ENCODE results near the gene CARTPT. TPM values are rescaled to one million over a fixed set of nuclear protein-coding genes. Genes with fewer than 3 reads are reported as not detected.

The CARTPT gene
- total RNA-seq (2013), result not detected
- polyA plus RNA-seq (not detected), polyA minus RNA-seq (not detected in 2 replicates), total RNA-seq (0 to 0.15 (median 0) reads per million in 11 experiments)

DNA sequence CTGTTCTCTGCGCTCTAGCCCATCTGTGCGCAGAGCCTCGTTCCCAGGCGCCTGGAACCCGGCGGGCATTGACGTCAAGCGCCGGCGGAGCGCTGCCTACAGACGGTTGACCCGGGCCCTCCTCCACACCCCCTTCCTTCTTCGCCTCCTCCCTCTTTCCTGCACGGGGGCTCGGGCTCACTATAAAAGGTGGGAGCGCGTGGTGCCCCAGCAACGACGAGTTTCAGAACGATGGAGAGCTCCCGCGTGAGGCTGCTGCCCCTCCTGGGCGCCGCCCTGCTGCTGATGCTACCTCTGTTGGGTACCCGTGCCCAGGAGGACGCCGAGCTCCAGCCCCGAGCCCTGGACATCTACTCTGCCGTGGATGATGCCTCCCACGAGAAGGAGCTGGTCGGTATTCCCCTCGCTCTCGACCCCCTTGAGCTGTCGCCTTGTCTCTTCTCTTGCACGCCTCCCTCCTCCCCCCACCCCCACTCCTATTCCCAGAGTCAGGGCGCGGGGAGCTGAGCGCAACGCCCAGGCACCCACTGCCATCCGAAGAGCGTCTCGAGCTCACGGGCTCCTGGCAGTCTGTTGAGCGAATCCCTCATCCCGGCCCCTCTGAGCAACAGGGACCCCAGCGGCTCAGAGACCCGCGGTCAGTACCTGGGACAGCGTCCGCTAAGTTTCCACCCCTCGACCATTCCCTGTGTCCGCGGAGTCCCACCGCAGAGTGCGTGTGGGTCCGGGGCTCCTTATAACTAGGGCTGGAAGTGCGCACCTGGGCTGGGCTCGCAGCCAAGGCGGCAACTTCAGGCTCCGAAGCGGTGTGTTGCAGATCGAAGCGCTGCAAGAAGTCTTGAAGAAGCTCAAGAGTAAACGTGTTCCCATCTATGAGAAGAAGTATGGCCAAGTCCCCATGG is at the start of gene CARTPT:
TSS of gene CARTPT (plus strand) at position 213 of the 902 bp plus-strand sequence. CDS start at position 232, 19 bp downstream.
- no peaks in the 10 kb centered on the region for H4K20me1 ChIP-seq (ENCODE audit: insufficient read depth, low read length)

DNA sequence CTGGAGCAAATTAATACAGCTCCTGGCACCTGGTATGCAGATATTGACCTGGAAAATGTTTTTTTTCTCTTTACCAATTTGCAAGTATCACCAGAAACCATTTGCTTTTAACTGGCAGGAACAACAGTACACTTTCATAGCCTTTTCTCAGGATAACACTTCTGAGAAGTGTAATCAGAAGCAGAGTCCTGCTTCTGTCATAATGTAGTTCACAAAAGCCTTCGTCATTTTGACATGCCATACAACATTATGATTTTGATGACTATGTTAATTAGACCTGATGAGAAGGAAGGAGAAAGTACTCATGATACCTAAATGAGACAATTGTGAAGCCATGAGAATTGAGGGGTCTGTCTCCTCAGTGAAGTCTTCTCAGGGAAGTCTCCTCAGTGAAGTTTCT is 41.1 kb upstream of the CARTPT start:
- no peak overlapping the region for H3K27ac ChIP-seq (ENCODE audit: low read depth in 1 of 2, low read length in 2 of 2)
- H3K4me3 ChIP-seq (replicated peaks in 1 of 3; ENCODE audit: low read depth in 2 of 3, low read length in 3 of 3), result no peak overlapping the region
- Mint-ChIP-seq H3K4me3 (no peak overlapping the region), H3K27ac (no peak overlapping the region), H3K9me3 (peaks cover 4 to 13% (median 8%) of the 10 kb centered on the region in 7 donors), H3K36me3 (no peaks in the 10 kb centered on the region), H3K4me1 (no peaks in the 10 kb centered on the region), H3K27me3 (ENCODE audit: low read depth in 3 of 3) (peaks cover 3 to 7% (median 3%) of the 10 kb centered on the region in 3 donors)
- no peak overlapping the region for H3K9ac ChIP-seq (ENCODE audit: insufficient read depth, low read length, poor library complexity, severe bottlenecking)
- H3K9me3 ChIP-seq (replicated peaks in 1 of 2; ENCODE audit: control insufficient read depth in 1 of 2, insufficient read depth in 1 of 2, low read length in 2 of 2), result no peaks in the 10 kb centered on the region
- H3K4me1 ChIP-seq (ENCODE audit: control insufficient read depth in 1 of 2, insufficient read depth in 2 of 2, low read length in 2 of 2), result no peaks in the 10 kb centered on the region
- TF ChIP-seq, protein P1, sequence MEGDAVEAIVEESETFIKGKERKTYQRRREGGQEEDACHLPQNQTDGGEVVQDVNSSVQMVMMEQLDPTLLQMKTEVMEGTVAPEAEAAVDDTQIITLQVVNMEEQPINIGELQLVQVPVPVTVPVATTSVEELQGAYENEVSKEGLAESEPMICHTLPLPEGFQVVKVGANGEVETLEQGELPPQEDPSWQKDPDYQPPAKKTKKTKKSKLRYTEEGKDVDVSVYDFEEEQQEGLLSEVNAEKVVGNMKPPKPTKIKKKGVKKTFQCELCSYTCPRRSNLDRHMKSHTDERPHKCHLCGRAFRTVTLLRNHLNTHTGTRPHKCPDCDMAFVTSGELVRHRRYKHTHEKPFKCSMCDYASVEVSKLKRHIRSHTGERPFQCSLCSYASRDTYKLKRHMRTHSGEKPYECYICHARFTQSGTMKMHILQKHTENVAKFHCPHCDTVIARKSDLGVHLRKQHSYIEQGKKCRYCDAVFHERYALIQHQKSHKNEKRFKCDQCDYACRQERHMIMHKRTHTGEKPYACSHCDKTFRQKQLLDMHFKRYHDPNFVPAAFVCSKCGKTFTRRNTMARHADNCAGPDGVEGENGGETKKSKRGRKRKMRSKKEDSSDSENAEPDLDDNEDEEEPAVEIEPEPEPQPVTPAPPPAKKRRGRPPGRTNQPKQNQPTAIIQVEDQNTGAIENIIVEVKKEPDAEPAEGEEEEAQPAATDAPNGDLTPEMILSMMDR (IDR thresholded peaks at IDR 0.05), result no peak
- no peaks in the 10 kb centered on the region for H3K36me3 ChIP-seq (replicated peaks in 1 of 2; ENCODE audit: control insufficient read depth in 1 of 2, insufficient read depth in 2 of 2, low read length in 2 of 2)
- H3K4me2 ChIP-seq (replicated peaks; ENCODE audit: extremely low read depth, low read length, poor library complexity, severe bottlenecking), result no peak overlapping the region
- no peak for DNase-seq
- no peak overlapping the region for H2AFZ ChIP-seq (ENCODE audit: insufficient read depth, low read depth, low read length, poor library complexity, severe bottlenecking)
- no peaks in the 10 kb centered on the region for H3K27me3 ChIP-seq (ENCODE audit: control insufficient read depth in 2 of 2, insufficient read depth in 2 of 2, low read length in 2 of 2)
- intact Hi-C loops (cut with micrococcal nuclease), result no loop called here
- no peaks in the 10 kb centered on the region for H4K20me1 ChIP-seq (ENCODE audit: insufficient read depth, low read length)
- no CpG with 5 or more reads among the region's 1 CpG for WGBS (ENCODE audit: insufficient coverage)
- no peaks in the 10 kb centered on the region for H3K79me2 ChIP-seq (ENCODE audit: insufficient read depth, low read length)

More for the DNA sequence above, at the start of gene CARTPT:
- TF ChIP-seq, protein P1 (IDR thresholded peaks at IDR 0.05), result no peak
- intact Hi-C loops (cut with micrococcal nuclease), result no loop called here
- Mint-ChIP-seq H3K36me3 (no peaks in the 10 kb centered on the region), H3K4me3 (peak within 1 kb of the TSS in 1 of 2 donors; percentile 68), H3K27me3 (ENCODE audit: low read depth in 3 of 3) (peaks cover 35 to 65% (median 36%) of the 10 kb centered on the region in 3 donors), H3K4me1 (no peaks in the 10 kb centered on the region), H3K27ac (no peak within 1 kb of the TSS), H3K9me3 (peaks cover 2 to 15% (median 10%) of the 10 kb centered on the region in 7 donors)
- Histone ChIP-seq H3K9me3 (replicated peaks in 1 of 2; ENCODE audit: control insufficient read depth in 1 of 2, insufficient read depth in 1 of 2, low read length in 2 of 2) (peaks cover 6 to 13% of the 10 kb centered on the region in 2 donors), H3K27me3 (ENCODE audit: control insufficient read depth in 2 of 2, insufficient read depth in 2 of 2, low read length in 2 of 2) (peaks cover 24 to 52% of the 10 kb centered on the region in 2 donors), H3K4me3 (replicated peaks in 1 of 3; ENCODE audit: low read depth in 2 of 3, low read length in 3 of 3) (no peak within 1 kb of the TSS), H3K4me2 (replicated peaks; ENCODE audit: extremely low read depth, low read length, poor library complexity, severe bottlenecking) (no peak within 1 kb of the TSS), H3K79me2 (ENCODE audit: insufficient read depth, low read length) (no peaks in the 10 kb centered on the region), H2AFZ (ENCODE audit: insufficient read depth, low read depth, low read length, poor library complexity, severe bottlenecking) (no peak within 1 kb of the TSS), H3K36me3 (replicated peaks in 1 of 2; ENCODE audit: control insufficient read depth in 1 of 2, insufficient read depth in 2 of 2, low read length in 2 of 2) (no peaks in the 10 kb centered on the region), H3K27ac (ENCODE audit: low read depth in 1 of 2, low read length in 2 of 2) (no peak within 1 kb of the TSS), H3K4me1 (ENCODE audit: control insufficient read depth in 1 of 2, insufficient read depth in 2 of 2, low read length in 2 of 2) (no peaks in the 10 kb centered on the region), H3K9ac (ENCODE audit: insufficient read depth, low read length, poor library complexity, severe bottlenecking) (no peak within 1 kb of the TSS)
- WGBS (ENCODE audit: insufficient coverage), result 9% methylated on average over 63 of the region's 65 CpGs
- no peak for DNase-seq

Measured in CD14-positive monocyte (primary cell).